AG20443 (cell line): Measurements from ENCODE around the gene CDYL2.
A peak's percentile ranks its signal among the peaks of the same experiment; 100 is the strongest.

Experiments used
- DNase-seq: peaks from one replicate; pipeline ENCODE4 v3.0.0; 2012; ENCODE audit warnings: low spot score, mixed read lengths

Gene CDYL2

DNA sequence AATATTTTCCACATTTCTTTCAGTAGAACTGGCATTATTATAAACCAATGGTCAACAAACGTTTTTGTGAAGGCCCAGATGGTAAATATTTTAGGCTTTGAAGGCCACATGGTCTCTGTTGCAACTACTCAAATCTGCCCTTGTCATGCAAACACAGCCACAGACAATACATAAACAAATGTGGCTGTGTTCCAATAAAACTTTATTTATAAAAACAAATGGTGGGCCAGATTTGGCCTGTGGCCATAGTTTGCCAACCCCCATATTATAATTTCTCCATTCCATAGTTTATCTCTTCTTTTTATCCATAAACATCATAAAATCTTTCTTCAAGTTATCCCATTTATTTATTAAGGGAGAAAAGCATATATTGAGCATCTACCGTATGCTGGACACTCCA is 98.8 kb downstream of the CDYL2 start:
- DNase-seq: no peak

DNA sequence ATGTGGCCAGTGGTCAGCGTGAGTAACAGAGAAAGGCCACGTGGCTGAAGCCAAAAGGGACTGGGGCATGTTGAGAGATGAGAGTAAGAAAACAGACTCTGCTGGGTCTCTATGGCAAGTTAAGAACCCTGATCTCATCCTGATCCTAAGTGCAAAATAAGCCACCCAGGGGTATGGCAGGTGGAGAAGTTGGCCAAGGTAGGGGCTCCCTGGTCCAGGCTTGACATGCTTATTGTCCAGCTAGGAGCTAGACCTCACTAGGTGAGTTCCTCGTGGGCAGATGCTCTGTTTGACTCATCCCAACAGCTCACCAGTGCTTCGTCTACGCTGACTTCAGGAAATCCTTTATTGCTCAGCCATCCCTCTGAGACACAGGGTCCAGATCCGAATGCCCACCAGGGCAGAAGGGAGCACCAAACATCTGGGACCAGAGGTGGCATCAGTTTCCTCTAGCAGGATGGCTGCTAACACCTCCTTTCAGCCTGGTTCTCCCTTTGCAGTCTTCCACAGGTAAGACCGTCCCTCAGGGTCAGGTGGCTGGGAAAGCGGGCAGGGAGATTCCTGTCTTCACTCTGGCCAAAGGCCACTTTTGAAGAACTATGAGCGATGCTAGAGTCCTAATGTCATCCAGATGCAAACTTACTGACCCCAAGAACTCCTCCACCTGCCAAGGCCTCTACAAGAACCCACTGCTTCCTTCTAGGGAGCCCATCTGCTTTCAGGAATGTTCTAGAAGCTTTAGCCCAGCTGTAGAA is 99.5 kb downstream of the CDYL2 start:
- DNase-seq: no peak

DNA sequence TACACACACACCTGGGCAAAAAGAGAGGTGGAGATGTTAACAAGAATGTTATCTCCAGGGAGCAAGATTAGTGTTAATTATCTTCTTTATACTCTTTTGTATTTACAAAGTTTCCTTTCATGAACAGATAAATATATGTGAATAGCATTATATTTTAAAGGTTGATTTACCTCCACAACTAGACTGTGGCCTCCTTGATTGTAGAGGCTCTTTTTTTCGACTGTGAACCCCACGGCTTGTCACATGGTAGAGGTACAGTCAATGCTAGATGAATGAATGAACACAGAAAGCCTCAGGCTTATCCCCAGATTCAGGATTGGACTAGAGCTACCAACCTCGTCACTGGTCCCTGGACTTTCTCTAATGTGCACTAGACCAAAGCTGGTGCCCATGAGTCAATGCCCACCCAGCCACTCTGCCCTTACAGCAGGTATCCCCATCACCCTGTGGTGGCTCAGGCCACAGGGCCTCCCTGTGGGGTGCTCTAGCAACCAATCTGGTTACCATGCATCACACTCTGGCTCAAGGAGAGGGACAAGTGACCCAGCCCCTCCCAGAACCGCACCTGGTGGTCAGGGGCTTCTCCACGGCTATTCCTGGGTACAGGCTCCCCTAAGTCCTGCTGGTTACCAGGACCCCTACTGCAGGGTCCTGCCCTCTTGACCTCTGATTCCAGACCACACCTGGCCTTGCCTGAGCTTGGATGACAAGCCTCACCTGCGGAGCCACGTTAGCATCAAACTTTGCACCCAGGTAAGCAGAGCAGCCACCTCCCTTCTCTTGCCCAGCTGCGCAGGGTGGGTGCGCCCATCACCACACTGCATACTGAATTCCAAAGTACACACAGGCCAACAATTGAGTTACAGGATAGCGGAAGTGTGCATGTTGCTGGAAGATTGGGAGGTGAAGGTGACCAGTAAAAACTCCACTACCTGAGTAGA is 101.0 kb downstream of the CDYL2 start:
- DNase-seq: no peak

DNA sequence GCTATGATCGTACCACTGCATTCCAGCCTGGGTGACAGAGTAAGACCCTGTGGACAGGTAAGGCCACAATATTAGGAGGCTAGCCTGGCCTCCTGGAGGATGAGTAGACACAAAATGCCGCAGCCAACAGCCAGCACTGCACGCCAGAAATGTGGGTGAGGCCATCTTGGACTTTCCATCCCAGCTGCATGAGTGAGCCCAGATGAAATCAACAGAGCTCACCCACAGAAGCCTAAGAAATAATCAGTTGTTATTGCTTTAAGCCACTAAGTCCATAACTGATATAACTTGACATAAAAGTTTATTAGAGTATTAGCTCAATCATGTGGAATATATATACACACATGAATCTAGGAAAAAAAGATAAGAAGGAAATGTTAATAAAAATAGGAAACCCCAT is 101.7 kb downstream of the CDYL2 start:
- no peak for DNase-seq

DNA sequence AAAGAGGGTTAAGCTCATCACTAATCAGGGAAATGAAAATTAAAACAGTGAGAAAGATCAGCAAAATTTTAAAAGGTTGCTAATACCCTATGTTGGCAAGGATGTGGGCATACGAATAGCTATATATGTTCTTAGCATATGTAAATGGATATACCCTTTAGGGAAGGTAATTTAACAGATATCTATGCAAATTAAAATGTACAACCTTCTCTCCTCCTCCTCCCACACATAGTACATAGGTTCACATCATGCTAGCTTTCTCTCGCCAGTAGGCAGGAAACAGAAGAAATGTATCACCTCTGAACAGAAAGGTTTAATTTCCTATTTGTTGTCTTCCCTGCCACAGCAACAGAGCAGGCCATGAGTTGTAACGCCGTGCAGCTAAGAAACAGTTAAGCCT is 103.8 kb downstream of the CDYL2 start:
- no peak for DNase-seq

DNA sequence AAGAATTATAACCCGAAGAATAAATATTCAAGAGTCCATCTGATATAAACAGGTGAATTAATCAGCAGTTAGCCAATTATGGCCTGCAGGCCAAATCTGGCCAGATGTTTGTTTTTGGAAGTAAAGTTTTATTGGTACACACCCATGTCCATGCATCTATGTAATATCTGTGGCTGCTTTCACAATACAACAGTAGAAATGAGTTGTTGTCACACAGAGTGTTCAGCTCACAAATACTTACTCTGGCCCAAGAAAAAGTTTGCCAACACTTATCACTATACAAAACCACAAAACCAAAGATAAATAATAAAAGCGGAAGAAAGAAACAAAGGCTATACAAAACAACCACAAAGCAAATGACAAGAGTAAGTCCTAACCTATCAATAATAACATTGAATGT is 109.4 kb downstream of the CDYL2 start:
- DNase-seq: no peak

DNA sequence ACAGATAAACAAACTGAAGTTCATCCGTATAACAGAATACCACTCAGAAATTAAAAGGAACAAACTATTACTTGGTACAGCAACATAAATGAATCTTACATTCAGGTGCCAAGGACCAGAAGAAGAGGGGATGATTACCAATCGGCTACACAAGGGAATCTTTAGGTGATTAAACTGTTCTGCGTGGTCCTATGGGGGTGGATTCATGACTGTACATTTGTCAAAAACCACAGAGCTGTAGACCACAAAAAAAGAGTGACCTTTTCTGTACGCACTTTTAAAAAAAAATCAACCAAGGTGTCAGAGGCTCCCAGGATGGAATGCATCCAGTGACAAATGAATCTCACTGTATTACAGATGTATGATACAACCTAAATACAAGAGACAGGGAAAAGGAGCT is 110.8 kb downstream of the CDYL2 start:
- DNase-seq: no peak

DNA sequence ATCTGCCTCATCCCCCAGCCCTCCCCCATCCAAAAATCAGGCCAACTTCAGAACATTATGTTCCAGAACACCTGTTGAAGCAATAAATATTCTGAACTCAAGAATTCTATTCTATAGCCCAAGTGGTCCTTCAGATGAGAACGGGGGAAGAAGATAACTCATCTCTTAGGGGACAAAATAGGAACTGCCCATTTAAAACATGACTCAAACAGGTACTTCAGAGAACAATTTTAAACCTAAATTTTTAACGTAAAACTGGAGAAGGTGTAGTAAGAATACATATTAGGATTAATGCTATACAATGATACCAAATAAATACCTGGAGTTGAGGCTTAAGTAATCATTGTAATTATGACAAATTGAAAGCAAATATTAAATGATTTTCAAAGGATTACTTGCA is 112.1 kb downstream of the CDYL2 start:
- DNase-seq: no peak

DNA sequence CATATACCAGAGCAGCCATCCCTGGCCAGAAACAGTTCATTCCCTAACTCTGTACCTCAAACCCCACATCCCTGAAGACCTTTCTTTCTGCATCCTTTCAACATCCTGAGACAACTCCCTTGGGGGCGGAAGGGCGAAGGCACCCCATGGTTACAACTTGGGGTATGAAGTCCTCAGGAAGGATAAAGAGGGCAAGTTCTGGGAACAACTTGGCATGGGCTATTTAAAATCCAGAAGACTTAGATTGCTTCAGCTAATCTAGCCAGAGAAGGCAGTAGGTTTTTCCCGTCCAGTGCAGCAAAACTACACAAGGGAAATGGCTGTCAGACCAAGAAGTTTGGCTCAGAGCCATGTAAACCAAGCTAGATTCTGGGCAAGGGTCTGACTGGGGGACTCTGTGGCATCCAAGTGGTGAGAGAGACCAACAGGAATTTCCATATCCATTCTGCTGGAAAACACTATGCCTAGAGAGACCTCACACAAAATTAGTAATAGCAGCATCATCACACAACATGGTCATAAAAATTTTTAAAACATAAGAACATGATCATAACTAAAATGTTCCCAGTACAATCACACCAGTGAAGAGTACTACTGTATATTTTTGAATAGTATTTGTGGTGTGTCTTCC is 113.2 kb downstream of the CDYL2 start:
- DNase-seq: no peak

DNA sequence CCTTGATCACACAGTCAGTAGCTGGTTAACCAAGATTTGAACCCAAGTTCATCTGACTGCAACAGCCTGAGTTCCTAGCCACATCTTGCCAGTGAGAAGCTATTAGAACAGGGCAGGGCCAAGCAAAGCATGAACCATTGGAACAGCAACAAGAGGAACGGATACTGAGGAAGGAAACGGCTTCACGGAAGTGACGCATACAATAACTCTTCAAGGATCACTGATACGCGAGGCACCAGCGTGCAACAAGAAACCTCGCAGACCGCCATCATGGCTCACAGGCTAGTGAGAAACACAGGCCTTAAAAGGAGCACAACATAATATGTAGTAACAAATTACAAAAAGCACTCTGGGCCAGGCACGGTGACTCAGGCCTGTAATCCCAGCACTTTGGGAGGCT is 114.9 kb downstream of the CDYL2 start:
- DNase-seq: no peak

DNA sequence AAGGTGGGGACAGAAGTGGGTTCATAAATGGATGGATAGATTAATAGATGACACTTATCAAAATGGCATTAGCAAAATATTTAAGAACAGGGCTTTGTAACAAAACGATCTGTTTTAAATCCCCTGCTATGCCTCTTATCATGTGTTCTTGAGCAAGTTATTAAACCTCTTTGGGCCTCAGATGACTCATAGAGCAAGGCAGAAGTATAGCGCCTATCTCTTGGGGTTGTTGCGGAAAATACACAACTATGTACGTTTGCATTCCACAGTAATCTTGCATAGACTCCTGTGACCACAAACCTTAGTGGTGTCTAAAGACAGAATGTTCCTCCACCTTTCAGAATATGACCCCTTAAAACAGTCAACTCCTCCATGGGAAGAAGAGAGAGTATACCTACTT is 116.8 kb downstream of the CDYL2 start:
- DNase-seq: no peak

DNA sequence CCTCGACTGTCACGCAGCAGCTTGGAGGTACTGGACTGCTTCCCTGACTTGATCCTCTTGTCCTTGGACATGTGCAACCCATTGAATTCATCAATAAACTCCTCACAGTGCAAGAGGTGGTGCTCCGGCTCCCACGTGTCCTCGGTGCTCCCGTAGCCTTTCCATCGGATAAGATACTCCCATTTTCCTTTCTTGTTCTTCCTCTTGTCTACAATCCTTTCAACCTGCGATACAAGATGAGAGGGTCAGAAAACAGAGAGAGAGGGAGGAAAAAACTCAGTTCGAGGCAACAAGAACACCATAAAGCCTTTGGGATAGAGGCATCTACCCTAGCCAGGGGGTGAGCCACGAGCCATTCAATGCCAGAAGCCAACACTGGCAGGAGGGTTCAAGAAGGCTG is 119.5 kb downstream of the CDYL2 start:
- DNase-seq: no peak

DNA sequence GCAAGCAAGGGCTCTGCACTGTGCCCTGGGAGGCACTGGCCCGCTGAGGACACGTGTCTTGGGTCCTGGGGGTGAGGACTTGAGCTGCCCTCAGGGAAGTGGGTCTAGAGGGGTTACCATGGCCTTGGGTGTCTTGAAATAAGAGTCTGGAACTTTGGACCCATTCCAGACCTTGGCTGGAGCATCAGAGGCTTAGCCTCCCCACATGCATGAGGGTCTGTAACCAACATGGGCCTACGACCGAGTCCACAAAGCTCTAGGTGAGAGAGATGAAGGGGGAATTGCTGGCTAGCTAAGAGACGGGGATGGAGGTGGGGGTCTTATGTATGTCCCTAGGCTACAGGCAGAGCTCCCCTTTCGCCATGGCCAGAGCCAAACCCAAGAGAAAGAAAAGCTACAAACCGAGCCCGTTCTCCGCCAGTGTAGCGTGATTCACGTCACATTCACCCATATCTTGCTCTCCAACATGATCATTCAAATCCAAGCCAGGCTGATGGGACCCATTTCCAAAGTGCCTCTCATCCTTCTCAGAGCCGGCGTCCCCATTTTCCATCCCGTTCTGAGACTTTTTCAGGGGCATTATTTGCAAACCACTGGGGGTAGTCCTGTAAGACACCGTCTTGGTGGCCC is 120.1 kb downstream of the CDYL2 start:
- no peak for DNase-seq

DNA sequence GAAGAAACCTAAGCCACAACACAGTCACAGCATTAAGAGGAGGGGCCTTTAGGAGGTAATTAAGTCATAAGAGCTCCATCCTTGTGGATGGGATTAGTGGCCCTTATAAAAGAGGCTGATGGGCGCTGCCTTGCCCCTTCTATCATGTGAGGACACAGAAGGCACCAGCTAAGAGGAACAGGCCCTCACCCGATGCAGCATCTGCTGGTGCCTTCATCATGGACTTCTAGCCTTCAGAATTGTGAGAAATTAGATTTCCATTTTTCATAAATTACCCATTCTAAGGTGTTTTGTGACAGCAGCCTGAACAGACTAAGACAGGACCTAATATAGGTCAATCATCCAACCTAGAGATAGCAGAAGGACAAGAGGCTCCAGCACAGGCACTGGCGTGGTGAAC is 120.8 kb downstream of the CDYL2 start:
- DNase-seq: no peak

DNA sequence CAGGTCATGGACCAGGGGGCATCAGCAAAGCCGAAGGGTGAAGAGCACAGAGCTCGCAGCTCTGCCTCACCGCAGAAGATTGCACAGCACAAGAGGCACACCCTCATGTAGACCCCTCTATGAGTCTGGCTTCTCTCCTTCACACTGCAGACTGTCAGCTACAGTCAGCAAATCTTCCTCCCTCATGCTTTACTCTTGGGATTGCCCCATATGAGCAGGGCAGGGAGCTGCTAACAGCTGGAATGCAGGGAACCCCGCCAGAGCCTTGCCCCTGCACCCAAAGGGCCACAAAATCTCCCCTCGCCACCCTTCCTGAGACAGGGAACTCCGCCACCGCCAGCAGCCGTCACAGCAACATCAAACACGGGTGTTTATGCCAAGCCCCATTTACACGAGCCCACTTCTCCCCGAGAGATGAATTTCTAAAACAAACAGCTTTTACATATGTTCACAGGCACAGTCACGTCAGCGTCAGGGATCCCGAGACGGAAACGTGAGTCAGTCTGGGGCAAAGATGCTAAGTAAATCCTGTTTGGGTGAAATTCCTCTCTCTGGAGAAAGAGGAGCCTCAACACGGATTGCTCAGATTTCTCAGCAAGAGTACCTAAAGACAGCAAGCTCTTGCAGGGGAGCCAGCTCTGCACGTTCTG is 121.9 kb downstream of the CDYL2 start:
- DNase-seq: peak; percentile 73

DNA sequence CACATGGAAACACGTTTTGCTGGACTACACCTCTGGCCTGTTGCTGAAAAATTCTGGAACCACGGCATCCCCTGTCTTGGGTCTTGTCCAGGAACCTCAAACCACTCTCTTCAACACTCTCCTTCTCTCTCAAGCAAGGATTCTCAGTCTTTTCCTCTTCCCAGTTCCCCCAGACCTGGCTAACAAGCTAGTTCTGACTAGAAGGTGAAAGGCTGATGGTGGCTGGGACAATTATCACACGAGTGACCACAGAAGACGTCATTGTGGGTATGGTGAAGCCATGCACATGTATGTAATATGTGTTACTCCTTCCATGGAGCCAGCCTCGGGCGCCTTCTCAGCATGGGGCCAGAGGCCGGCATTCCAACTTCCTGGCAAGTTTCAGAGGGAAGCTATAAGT is 123.0 kb downstream of the CDYL2 start:
- DNase-seq: no peak

DNA sequence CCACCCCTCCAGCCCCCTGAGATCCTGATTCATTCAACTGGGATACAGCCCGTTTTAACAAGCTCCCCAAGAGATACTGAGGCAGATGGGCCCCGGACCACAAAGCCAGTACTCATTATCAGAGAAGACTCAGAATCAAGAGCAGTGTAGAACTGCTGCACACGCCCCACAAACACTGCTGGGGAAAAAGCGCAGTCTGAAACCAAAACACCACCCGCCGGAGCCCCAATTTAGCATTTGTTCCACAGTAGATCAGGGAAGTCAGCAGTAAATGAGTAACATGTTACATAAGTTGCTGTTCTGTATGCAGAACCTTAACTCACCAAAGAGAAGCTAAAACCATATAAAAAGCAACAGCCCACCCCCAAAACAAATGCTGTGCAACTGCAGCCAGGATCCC is 123.6 kb downstream of the CDYL2 start:
- no peak for DNase-seq

DNA sequence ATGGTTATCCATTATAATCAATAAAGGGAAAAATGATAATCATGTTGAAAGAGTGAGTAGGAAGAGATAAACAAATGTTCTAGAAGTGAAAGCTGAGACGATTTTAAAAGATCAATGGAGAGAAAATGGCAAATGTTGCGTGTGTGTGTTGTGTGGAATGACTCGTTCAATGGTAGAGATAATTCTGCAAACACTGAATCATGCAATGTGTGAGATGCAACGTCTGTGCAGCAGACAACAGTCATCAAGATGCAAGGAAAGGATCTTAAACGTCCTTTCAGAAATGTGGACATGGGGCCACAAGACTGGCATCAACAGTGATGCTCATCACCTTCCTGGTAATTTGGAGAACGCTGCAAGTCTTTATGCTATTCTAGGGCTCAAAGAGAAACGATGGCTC is 124.4 kb downstream of the CDYL2 start:
- no peak for DNase-seq

DNA sequence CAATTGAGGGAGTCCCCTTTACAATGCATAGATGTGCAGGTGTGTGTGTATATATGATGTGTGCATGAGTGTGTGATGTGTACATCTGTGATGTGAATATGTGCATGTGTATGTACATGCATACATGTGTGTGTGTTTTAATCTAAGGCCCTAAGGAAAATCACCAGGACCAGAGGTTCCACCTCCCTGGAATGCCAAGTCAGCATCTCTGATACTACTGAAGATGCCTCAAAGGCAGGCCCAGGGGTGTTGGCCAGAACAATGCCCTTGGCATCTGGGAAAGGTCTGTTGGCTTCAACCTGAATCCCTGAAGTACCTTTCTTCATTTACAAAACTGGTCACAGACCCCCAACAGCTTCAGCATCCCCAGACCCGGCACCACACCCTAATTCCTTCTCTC is 129.5 kb downstream of the CDYL2 start:
- DNase-seq: no peak

DNA sequence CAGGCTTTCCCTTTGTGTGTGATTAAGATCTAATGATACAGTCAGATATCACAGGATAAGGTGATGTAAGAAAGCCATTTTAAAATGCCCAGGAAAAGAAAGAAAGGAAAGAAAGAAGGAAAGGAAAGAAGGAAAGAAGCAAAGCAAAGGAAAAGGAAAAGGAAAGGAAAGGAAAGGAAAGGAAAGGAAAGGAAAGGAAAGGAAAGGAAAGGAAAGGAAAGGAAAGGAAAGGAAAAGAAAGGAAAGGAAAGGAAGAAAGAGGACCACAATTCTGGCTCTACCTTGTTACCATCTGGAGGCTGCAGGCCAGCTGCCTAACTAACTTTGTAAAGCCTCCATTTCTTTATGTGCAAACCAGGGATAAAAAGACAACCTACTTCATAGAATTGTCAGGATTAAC is 132.0 kb downstream of the CDYL2 start:
- no peak for DNase-seq

DNA sequence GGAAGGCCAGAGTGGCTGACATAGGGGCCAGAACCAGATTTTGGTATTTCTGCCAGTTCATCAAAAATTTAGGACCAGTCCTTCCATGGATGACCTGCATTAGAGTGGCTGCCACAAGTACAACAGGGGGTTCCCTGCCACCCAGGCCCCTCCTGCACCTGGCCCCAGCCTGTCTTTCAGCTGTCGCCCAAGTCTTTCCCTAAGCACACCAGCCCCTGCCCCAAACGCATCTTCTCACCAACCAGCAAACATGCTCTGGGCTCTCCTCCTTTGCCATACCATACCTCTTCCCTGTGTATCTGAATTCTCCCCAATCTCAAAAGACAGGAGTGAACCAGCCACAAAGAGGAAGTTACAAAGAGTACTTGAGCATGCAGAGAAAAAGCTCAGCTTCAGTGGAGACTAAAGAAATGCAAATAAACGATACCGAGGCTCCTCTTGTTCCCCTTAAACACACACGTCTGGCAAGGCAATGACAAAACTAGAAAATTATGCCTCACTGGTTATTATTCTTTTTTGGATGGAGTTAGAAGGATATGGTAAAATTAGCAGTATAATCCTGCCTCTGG is 133.0 kb downstream of the CDYL2 start:
- no peak for DNase-seq
